ENCODE measurements around the gene FGD3. TPM values are rescaled to one million over a fixed set of nuclear protein-coding genes. Genes with fewer than 3 reads are reported as not detected.

Gene FGD3
- polyA plus RNA-seq, 2 of the 4 experiments (the other 2 are of a cell fraction): 0.18 to 0.23 TPM

DNA sequence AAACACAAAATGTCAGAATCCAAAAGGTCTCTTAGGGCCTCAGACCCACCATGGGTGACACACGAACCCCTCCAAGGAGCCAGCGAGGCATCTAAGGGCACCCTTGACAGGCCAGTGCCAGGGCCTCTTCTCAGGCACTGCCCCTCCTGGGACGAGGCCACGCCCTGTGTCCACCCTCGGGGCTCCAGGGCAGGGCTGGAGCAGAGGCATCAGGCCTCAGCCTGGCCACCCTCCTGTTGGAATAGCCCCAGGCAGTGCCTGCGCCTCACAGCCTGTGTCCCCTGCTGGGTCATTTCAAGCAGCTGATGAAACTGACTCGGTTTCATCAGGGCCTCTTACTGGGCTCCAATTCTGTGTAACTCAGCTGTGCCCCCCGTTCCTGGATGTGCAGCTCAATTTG, 78.4 kb downstream of the FGD3 start:
- DNase-seq (ENCODE audit: low read depth in 1 of 2, low spot score in 1 of 2) (no peak), FAIRE-seq (no peak), ATAC-seq (no peak)
- Histone ChIP-seq H3K4me3 (no peak overlapping the region), H3K4me2 (no peak overlapping the region), H3K27ac (no peak overlapping the region), H3K9me3 (no peaks in the 10 kb centered on the region), H3K4me1 (no peaks in the 10 kb centered on the region)
- ChIA-PET POLR2A (no interaction called here), CTCF (interaction anchor here (0.6 to 2.5 kb wide), 3 partner anchors 9 to 54 kb away, joined by 3 to 20 read pairs (median 3); no protein-coding TSS in a partner anchor)
- 59% methylated on average over 8 of the region's 8 CpGs for WGBS (ENCODE audit: missing lambda C conversion rate)
- TF ChIP-seq TP53 (CRISPR knock-in tag; IDR thresholded peaks at IDR 0.05): no peak
- no peak for TF ChIP-seq CHD2 (IDR thresholded peaks at IDR 0.05; ENCODE audit: low read length, partially characterized antibody)
- no peak for TF ChIP-seq ESRRA (IDR thresholded peaks at IDR 0.05; ENCODE audit: borderline replicate concordance, low read length)

DNA sequence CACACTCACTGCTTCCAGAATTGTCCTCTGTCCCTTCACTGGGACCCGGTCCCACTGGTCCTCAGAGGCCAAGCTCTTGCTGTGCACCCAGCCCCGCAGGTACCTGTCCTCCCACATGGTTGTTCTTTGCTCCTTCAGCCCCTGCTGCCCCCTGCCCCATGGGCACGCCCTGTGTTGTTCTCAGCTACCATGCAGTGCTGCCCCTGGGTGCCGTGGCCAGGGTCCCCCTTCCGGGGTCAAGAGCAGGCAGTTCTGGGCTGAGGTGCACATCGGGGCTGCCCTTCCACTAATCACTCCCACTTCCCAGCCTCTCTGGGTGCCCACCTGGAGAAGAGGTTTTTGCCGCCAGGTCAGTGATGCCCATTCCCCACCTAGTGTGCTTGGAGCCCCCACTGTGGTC, 79.3 kb downstream of the FGD3 start:
- 74% methylated on average over 3 of the region's 7 CpGs for WGBS (ENCODE audit: missing lambda C conversion rate)
- ChIA-PET POLR2A (no interaction called here), CTCF (interaction anchor here (2.5 kb wide), 1 partner anchor 23 kb away, joined by 20 read pairs; no protein-coding TSS in a partner anchor)
- Histone ChIP-seq H3K4me2 (no peak overlapping the region), H3K4me3 (no peak overlapping the region), H3K4me1 (no peaks in the 10 kb centered on the region), H3K9me3 (no peaks in the 10 kb centered on the region), H3K27ac (no peak overlapping the region)
- ATAC-seq: no peak
- DNase-seq (ENCODE audit: low read depth in 1 of 2, low spot score in 1 of 2): no peak
- no peak for FAIRE-seq
- TF ChIP-seq NR3C1 (IDR thresholded peaks at IDR 0.05): no peak
- TF ChIP-seq, protein P1, sequence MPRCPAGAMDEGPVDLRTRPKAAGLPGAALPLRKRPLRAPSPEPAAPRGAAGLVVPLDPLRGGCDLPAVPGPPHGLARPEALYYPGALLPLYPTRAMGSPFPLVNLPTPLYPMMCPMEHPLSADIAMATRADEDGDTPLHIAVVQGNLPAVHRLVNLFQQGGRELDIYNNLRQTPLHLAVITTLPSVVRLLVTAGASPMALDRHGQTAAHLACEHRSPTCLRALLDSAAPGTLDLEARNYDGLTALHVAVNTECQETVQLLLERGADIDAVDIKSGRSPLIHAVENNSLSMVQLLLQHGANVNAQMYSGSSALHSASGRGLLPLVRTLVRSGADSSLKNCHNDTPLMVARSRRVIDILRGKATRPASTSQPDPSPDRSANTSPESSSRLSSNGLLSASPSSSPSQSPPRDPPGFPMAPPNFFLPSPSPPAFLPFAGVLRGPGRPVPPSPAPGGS (IDR thresholded peaks at IDR 0.05): no peak
- TF ChIP-seq, protein P2, sequence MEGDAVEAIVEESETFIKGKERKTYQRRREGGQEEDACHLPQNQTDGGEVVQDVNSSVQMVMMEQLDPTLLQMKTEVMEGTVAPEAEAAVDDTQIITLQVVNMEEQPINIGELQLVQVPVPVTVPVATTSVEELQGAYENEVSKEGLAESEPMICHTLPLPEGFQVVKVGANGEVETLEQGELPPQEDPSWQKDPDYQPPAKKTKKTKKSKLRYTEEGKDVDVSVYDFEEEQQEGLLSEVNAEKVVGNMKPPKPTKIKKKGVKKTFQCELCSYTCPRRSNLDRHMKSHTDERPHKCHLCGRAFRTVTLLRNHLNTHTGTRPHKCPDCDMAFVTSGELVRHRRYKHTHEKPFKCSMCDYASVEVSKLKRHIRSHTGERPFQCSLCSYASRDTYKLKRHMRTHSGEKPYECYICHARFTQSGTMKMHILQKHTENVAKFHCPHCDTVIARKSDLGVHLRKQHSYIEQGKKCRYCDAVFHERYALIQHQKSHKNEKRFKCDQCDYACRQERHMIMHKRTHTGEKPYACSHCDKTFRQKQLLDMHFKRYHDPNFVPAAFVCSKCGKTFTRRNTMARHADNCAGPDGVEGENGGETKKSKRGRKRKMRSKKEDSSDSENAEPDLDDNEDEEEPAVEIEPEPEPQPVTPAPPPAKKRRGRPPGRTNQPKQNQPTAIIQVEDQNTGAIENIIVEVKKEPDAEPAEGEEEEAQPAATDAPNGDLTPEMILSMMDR (IDR thresholded peaks at IDR 0.05): no peak
- no peak for TF ChIP-seq KDM1A (IDR thresholded peaks at IDR 0.05; ENCODE audit: low read depth)
- no peak for TF ChIP-seq FOXS1 (CRISPR knock-in tag; IDR thresholded peaks at IDR 0.05)
- no peak for TF ChIP-seq RAD21 (conservative IDR thresholded peaks at IDR 0.05 in 1 of 2, IDR thresholded peaks at IDR 0.05 in 1 of 2)
- no peak for TF ChIP-seq CBX2 (IDR thresholded peaks at IDR 0.05; ENCODE audit: borderline replicate concordance, low read depth)
- TF ChIP-seq, protein P3, sequence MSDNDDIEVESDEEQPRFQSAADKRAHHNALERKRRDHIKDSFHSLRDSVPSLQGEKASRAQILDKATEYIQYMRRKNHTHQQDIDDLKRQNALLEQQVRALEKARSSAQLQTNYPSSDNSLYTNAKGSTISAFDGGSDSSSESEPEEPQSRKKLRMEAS (IDR thresholded peaks at IDR 0.05): no peak
- TF ChIP-seq, protein P4, sequence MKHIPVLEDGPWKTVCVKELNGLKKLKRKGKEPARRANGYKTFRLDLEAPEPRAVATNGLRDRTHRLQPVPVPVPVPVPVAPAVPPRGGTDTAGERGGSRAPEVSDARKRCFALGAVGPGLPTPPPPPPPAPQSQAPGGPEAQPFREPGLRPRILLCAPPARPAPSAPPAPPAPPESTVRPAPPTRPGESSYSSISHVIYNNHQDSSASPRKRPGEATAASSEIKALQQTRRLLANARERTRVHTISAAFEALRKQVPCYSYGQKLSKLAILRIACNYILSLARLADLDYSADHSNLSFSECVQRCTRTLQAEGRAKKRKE (CRISPR knock-in tag; IDR thresholded peaks at IDR 0.05; ENCODE audit: low read depth): no peak
- no peak for TF ChIP-seq JUN (IDR thresholded peaks at IDR 0.05)
- no peak for TF ChIP-seq JUNB (IDR thresholded peaks at IDR 0.05)
- no peak for TF ChIP-seq HOXA7 (CRISPR knock-in tag; IDR thresholded peaks at IDR 0.05)
- no peak for TF ChIP-seq CHD2 (IDR thresholded peaks at IDR 0.05; ENCODE audit: low read length, partially characterized antibody)
- no peak for TF ChIP-seq TFCP2L1 (CRISPR knock-in tag; IDR thresholded peaks at IDR 0.05)
- no peak for TF ChIP-seq POLR2A (IDR thresholded peaks at IDR 0.05; ENCODE audit: low read length)

GRCh38 chr9:93027750-93028149, 80.4 kb downstream of the FGD3 start:
- no peak for ATAC-seq
- H3K4me3 ChIP-seq: no peak overlapping the region
- 76% methylated on average over 10 of the region's 10 CpGs for WGBS (ENCODE audit: missing lambda C conversion rate)
- POLR2A ChIA-PET: interaction anchor here (0.7 kb wide), 1 partner anchor 1757 kb away, joined by 4 read pairs; no protein-coding TSS in a partner anchor
- FAIRE-seq: no peak
- CTCF ChIA-PET: interaction anchor here (1.9 kb wide), 1 partner anchor 24 kb away, joined by 7 read pairs; no protein-coding TSS in a partner anchor
- H3K9me3 ChIP-seq: no peaks in the 10 kb centered on the region
- H3K4me2 ChIP-seq: no peak overlapping the region
- no peaks in the 10 kb centered on the region for H3K4me1 ChIP-seq
- no peak for DNase-seq (ENCODE audit: low read depth in 1 of 2, low spot score in 1 of 2)
- no peak overlapping the region for H3K27ac ChIP-seq
- TF ChIP-seq, protein P2 (IDR thresholded peaks at IDR 0.05): no peak
- no peak for TF ChIP-seq FOXS1 (CRISPR knock-in tag; IDR thresholded peaks at IDR 0.05)
- no peak for TF ChIP-seq RFX5 (IDR thresholded peaks at IDR 0.05)
- TF ChIP-seq EHF (CRISPR knock-in tag; IDR thresholded peaks at IDR 0.05): no peak
- TF ChIP-seq, protein P4 (CRISPR knock-in tag; IDR thresholded peaks at IDR 0.05; ENCODE audit: low read depth): no peak
- TF ChIP-seq, protein P5, sequence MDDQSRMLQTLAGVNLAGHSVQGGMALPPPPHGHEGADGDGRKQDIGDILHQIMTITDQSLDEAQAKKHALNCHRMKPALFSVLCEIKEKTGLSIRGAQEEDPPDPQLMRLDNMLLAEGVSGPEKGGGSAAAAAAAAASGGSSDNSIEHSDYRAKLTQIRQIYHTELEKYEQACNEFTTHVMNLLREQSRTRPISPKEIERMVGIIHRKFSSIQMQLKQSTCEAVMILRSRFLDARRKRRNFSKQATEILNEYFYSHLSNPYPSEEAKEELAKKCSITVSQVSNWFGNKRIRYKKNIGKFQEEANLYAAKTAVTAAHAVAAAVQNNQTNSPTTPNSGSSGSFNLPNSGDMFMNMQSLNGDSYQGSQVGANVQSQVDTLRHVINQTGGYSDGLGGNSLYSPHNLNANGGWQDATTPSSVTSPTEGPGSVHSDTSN (IDR thresholded peaks at IDR 0.05): no peak
- TF ChIP-seq ZNF302 (CRISPR knock-in tag; IDR thresholded peaks at IDR 0.05): no peak
- TF ChIP-seq ZSCAN20 (CRISPR knock-in tag; IDR thresholded peaks at IDR 0.05): no peak
- no peak for TF ChIP-seq CBX8 (IDR thresholded peaks at IDR 0.05)
- TF ChIP-seq ZFP36 (IDR thresholded peaks at IDR 0.05; ENCODE audit: borderline replicate concordance, partially characterized antibody): no peak

All from A549 (cell line).